Central memory CD8-positive, alpha-beta T cell (primary cell): ENCODE results near the gene PA2G4.

Experiments used
- ATAC-seq: fragments of 150-1000 bp; cut with Tn5 transposase; replicated peaks from 2 replicates; pipeline ENCODE4 v1.10.0; 2022; ENCODE audit warnings: mild to moderate bottlenecking, moderate FRiP score, moderate number of reproducible peaks; ENCODE audit not compliant: poor library complexity, severe bottlenecking; ENCODE audit errors: extremely low read depth
- DNase-seq, 2 donors: peaks; one replicate each; pipeline ENCODE4 v3.0.0; 2021; ENCODE audit warnings: low spot score in 2 of 2
- H3K27ac Mint-ChIP-seq: one replicate; pipeline ENCODE4 v1.8.0; 2022; ENCODE audit warnings: low read depth, mild to moderate bottlenecking, moderate library complexity, mixed read lengths
- H3K27me3 Mint-ChIP-seq: one replicate; pipeline ENCODE4 v1.8.0; 2022; ENCODE audit warnings: mixed read lengths
- H3K36me3 Mint-ChIP-seq: one replicate; pipeline ENCODE4 v1.8.0; 2022; ENCODE audit warnings: mild to moderate bottlenecking, moderate library complexity, mixed read lengths; ENCODE audit not compliant: insufficient read depth
- H3K4me1 Mint-ChIP-seq: one replicate; pipeline ENCODE4 v1.8.0; 2022; ENCODE audit warnings: mixed read lengths
- H3K4me3 Mint-ChIP-seq: one replicate; pipeline ENCODE4 v1.8.0; 2022; ENCODE audit warnings: mild to moderate bottlenecking, moderate library complexity, mixed read lengths
- H3K9me3 Mint-ChIP-seq: one replicate; pipeline ENCODE4 v1.8.0; 2022; ENCODE audit warnings: mixed read lengths

PA2G4 gene

DNA sequence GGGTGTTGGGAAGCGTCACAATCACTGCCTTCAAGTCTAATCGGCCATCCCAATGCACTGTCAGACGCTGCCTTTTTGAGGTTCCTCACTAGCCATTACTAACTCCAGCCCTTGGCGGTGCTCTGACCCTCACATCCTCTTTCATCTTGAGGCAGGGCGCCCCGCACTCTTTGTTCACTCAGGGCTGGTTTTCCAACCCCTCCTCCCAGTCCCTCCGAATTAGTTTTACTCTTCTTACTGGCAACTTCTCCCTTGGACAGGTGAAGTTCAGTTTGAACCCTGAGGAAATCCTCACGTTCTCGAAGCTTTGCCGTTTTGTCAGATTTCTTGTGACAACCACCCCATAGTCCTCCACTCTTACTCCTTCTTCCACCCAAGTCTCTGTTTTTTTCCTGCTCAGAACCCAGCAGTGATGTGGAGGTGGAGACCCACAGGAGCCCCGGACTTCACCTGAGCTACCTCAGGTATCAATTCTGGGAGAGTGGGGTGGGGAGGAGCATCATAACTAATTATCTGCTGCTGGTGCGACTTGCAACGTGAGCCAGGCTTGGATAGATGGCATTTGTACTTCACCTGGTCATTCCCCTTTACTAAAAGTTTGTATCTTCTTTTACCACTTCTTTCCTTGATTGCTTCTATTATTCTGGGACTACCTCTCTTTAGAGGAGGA lies 14.5 kb downstream of the PA2G4 start:
- peaks cover 41% of the 10 kb centered on the region for H3K36me3 Mint-ChIP-seq
- ATAC-seq: no peak
- H3K4me1 Mint-ChIP-seq: peaks cover 34% of the 10 kb centered on the region
- DNase-seq: no peak
- no peaks in the 10 kb centered on the region for H3K27me3 Mint-ChIP-seq
- peak overlapping the region; percentile 100 for H3K27ac Mint-ChIP-seq
- no peaks in the 10 kb centered on the region for H3K9me3 Mint-ChIP-seq
- peak overlapping the region; percentile 95 for H3K4me3 Mint-ChIP-seq

DNA sequence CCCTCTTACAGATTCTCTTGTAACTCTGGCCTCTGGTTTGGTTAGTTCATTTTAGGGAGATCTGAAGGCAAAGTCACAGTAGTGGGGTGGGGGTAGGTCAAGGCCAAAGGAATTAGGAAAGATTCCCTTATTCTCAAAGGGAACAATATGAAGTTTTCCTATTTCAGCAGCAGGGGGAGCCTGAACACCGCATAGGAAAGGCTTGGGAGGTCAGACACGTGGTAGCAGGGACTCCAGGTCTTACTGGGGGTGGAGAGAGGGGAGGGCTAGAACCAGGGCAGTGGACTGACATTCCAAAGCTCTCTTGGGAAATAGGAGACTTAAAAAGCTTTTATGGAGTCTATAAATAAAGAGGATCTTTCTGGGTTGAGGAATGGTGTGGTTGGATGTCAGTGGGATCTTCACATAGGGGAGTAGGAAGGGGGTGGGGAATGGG lies 15.0 kb downstream of the PA2G4 start:
- Mint-ChIP-seq H3K9me3 (no peaks in the 10 kb centered on the region), H3K27ac (peak overlapping the region; percentile 100)
- peak in 1 of 2 donors; percentile 32 for DNase-seq

GRCh38 chr12:56120158-56120846 lies 15.9 kb downstream of the PA2G4 start:
- Mint-ChIP-seq H3K36me3 (peaks cover 39% of the 10 kb centered on the region), H3K27me3 (no peaks in the 10 kb centered on the region), H3K9me3 (no peaks in the 10 kb centered on the region), H3K27ac (no peak overlapping the region), H3K4me1 (peaks cover 34% of the 10 kb centered on the region), H3K4me3 (no peak overlapping the region)
- DNase-seq: no peak
- ATAC-seq: no peak

More for the DNA sequence above, 15.0 kb downstream of the PA2G4 start:
- Mint-ChIP-seq H3K27me3 (no peaks in the 10 kb centered on the region), H3K4me1 (peaks cover 34% of the 10 kb centered on the region), H3K4me3 (peak overlapping the region; percentile 95), H3K36me3 (peaks cover 39% of the 10 kb centered on the region)
- no peak for ATAC-seq

GRCh38 chr12:56121204-56121870 lies 17.0 kb downstream of the PA2G4 start:
- no peaks in the 10 kb centered on the region for H3K9me3 Mint-ChIP-seq
- H3K36me3 Mint-ChIP-seq: peaks cover 31% of the 10 kb centered on the region
- no peak for ATAC-seq
- peaks cover 40% of the 10 kb centered on the region for H3K4me1 Mint-ChIP-seq
- no peak overlapping the region for H3K27ac Mint-ChIP-seq
- no peak overlapping the region for H3K4me3 Mint-ChIP-seq
- DNase-seq: no peak
- H3K27me3 Mint-ChIP-seq: no peaks in the 10 kb centered on the region

- H3K4me3 Mint-ChIP-seq: no peak overlapping the region
- peaks cover 40% of the 10 kb centered on the region for H3K4me1 Mint-ChIP-seq
- no peak for DNase-seq
- no peak overlapping the region for H3K27ac Mint-ChIP-seq
- H3K27me3 Mint-ChIP-seq: no peaks in the 10 kb centered on the region
- no peaks in the 10 kb centered on the region for H3K9me3 Mint-ChIP-seq
- H3K36me3 Mint-ChIP-seq: peaks cover 21% of the 10 kb centered on the region
- ATAC-seq: no peak
Observed at GRCh38 chr12:56122637-56123036, 18.3 kb downstream of the PA2G4 start.

GRCh38 chr12:56124133-56124532 lies 19.8 kb downstream of the PA2G4 start:
- DNase-seq (no peak), ATAC-seq (no peak)
- Mint-ChIP-seq H3K9me3 (no peaks in the 10 kb centered on the region), H3K4me1 (peaks cover 38% of the 10 kb centered on the region), H3K27me3 (no peaks in the 10 kb centered on the region), H3K36me3 (peaks cover 15% of the 10 kb centered on the region), H3K4me3 (no peak overlapping the region), H3K27ac (no peak overlapping the region)

GRCh38 chr12:56126732-56127239 lies 22.4 kb downstream of the PA2G4 start:
- Mint-ChIP-seq H3K27me3 (no peaks in the 10 kb centered on the region), H3K9me3 (no peaks in the 10 kb centered on the region), H3K36me3 (peaks cover 31% of the 10 kb centered on the region), H3K4me3 (no peak overlapping the region), H3K4me1 (peaks cover 56% of the 10 kb centered on the region), H3K27ac (peak overlapping the region; percentile 97)
- DNase-seq (no peak), ATAC-seq (no peak)

- Mint-ChIP-seq H3K27me3 (no peaks in the 10 kb centered on the region), H3K27ac (peak overlapping the region; percentile 97), H3K9me3 (no peaks in the 10 kb centered on the region), H3K4me1 (peaks cover 63% of the 10 kb centered on the region), H3K36me3 (peaks cover 36% of the 10 kb centered on the region), H3K4me3 (peak overlapping the region; percentile 97)
- no peak for ATAC-seq
- no peak for DNase-seq
Observed at GRCh38 chr12:56127485-56127887, 23.1 kb downstream of the PA2G4 start.

GRCh38 chr12:56127888-56128669 lies 23.7 kb downstream of the PA2G4 start, which contains the start of gene ESYT1:
TSS of gene ESYT1 (plus strand) at chr12:56128267. CDS start at chr12:56128320, 53 bp downstream.
- peaks cover 65% of the 10 kb centered on the region for H3K4me1 Mint-ChIP-seq
- DNase-seq: peak; percentile 85 to 98
- no peaks in the 10 kb centered on the region for H3K27me3 Mint-ChIP-seq
- peak; percentile 95 for ATAC-seq
- H3K9me3 Mint-ChIP-seq: no peaks in the 10 kb centered on the region
- peak within 1 kb of the TSS; percentile 97 for H3K27ac Mint-ChIP-seq
- H3K4me3 Mint-ChIP-seq: peak within 1 kb of the TSS; percentile 97
- H3K36me3 Mint-ChIP-seq: peaks cover 41% of the 10 kb centered on the region

- DNase-seq (no peak), ATAC-seq (peak; percentile 0)
- Mint-ChIP-seq H3K4me3 (peak overlapping the region; percentile 97), H3K36me3 (peaks cover 47% of the 10 kb centered on the region), H3K4me1 (peaks cover 65% of the 10 kb centered on the region), H3K27ac (peak overlapping the region; percentile 97), H3K27me3 (no peaks in the 10 kb centered on the region), H3K9me3 (no peaks in the 10 kb centered on the region)
Observed at GRCh38 chr12:56128670-56129205, 24.4 kb downstream of the PA2G4 start.

GRCh38 chr12:56129206-56129941 lies 25.0 kb downstream of the PA2G4 start:
- Mint-ChIP-seq H3K27me3 (no peaks in the 10 kb centered on the region), H3K4me1 (peaks cover 65% of the 10 kb centered on the region), H3K27ac (peak overlapping the region; percentile 97), H3K36me3 (peaks cover 54% of the 10 kb centered on the region), H3K9me3 (no peaks in the 10 kb centered on the region), H3K4me3 (peak overlapping the region; percentile 97)
- peak; percentile 30 for ATAC-seq
- DNase-seq: peak; percentile 55 to 70
